ENCODE measurements around the gene CBX1. TPM values are rescaled to one million over a fixed set of nuclear protein-coding genes. Genes with fewer than 3 reads are reported as not detected.

The CBX1 gene
- total and polyA plus RNA-seq, 7 donors, result 26.8 to 37.4 (median 32.8) TPM

- peaks cover 0 to 14% (median 7%) of the 10 kb centered on the region in 3 donors for H3K27me3 ChIP-seq
- H3K36me3 ChIP-seq, result no peaks in the 10 kb centered on the region
- peaks cover 0 to 41% (median 38%) of the 10 kb centered on the region in 4 donors for H3K4me1 ChIP-seq
- H3K27ac ChIP-seq, result peak overlapping the region; percentile 82 to 90 (median 87)
- 0 to 2% methylated on average over 54 of the region's 54 CpGs for WGBS, 2 donors
- DNase-seq, result peak; percentile 93
- no peaks in the 10 kb centered on the region for H3K9me3 ChIP-seq
- intact Hi-C loops (cut with DNase I), result loop anchor here (2.0 to 10.0 kb wide), 4 partner anchors 77 to 591 kb away; partner anchors contain the start of genes CBX1, HOXB7, HOXB8 and SCRN2
- TF ChIP-seq POLR2AphosphoS5 (IDR thresholded peaks at IDR 0.05) (peak in 3 of 4 donors; percentile 49 to 67 (median 61)), POLR2A (IDR thresholded peaks at IDR 0.05) (no peak), EP300 (IDR thresholded peaks at IDR 0.05) (no peak), CTCF (IDR thresholded peaks at IDR 0.05) (peak; percentile 4 to 27 (median 18))
- H3K4me3 ChIP-seq, result peak overlapping the region; percentile 26 to 50 (median 42)
Observed at GRCh38 chr17:48023400-48024148, 77.7 kb downstream of the CBX1 start.

GRCh38 chr17:48022901-48023300, 78.4 kb downstream of the CBX1 start:
- H3K4me3 ChIP-seq, result peak overlapping the region in 2 of 4 donors; percentile 49 to 50
- no peak for TF ChIP-seq CTCF (IDR thresholded peaks at IDR 0.05)
- no peak for TF ChIP-seq EP300 (IDR thresholded peaks at IDR 0.05)
- TF ChIP-seq POLR2AphosphoS5 (IDR thresholded peaks at IDR 0.05), result no peak
- TF ChIP-seq POLR2A (IDR thresholded peaks at IDR 0.05), result no peak
- H3K4me1 ChIP-seq, result peaks cover 0 to 41% (median 38%) of the 10 kb centered on the region in 4 donors
- intact Hi-C loops (cut with DNase I), result loop anchor here (5.0 to 10.0 kb wide), 3 partner anchors 126 to 592 kb away; partner anchors contain the start of genes HOXB7, HOXB8, SCRN2 and SP2
- peaks cover 0 to 14% (median 7%) of the 10 kb centered on the region in 3 donors for H3K27me3 ChIP-seq
- 19 to 55% methylated on average over 6 of the region's 6 CpGs for WGBS, 2 donors
- no peaks in the 10 kb centered on the region for H3K36me3 ChIP-seq
- peak overlapping the region in 3 of 4 donors; percentile 85 to 90 (median 89) for H3K27ac ChIP-seq
- H3K9me3 ChIP-seq, result no peaks in the 10 kb centered on the region
- DNase-seq, result no peak

DNA sequence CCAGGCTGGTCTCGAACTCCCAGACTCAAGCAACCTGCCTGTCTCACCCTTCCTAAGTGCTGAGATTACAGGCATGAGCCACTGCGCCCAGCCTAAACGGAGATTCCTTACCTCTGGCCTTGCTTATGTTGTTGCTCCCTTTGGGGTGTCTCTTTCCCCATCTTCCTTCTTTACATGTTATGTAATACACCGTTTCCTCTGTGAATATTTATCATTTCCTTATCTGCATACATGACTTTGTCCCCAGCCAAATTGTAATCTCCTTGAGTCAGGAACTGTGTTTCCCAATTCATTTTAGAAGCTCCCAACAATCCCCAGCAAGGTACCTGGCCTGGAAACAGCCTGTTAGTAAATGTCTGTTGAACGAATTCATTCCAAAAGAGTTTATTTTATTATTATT, 79.3 kb downstream of the CBX1 start:
- TF ChIP-seq POLR2A (IDR thresholded peaks at IDR 0.05), result no peak
- no peak for TF ChIP-seq CTCF (IDR thresholded peaks at IDR 0.05)
- TF ChIP-seq EP300 (IDR thresholded peaks at IDR 0.05), result no peak
- TF ChIP-seq POLR2AphosphoS5 (IDR thresholded peaks at IDR 0.05), result no peak
- H3K27me3 ChIP-seq, result peaks cover 0 to 14% (median 7%) of the 10 kb centered on the region in 3 donors
- DNase-seq, result no peak
- peaks cover 0 to 39% (median 38%) of the 10 kb centered on the region in 4 donors for H3K4me1 ChIP-seq
- no peak overlapping the region for H3K4me3 ChIP-seq
- intact Hi-C loops (cut with DNase I), result loop anchor here (5.0 to 10.0 kb wide), 3 partner anchors 125 to 593 kb away; partner anchors contain the start of genes HOXB7, HOXB8, SCRN2 and SP2
- H3K27ac ChIP-seq, result no peak overlapping the region
- no peaks in the 10 kb centered on the region for H3K9me3 ChIP-seq
- 60 to 75% methylated on average over 5 of the region's 5 CpGs for WGBS, 2 donors
- no peaks in the 10 kb centered on the region for H3K36me3 ChIP-seq

Small RNAs within 50 kb of the gene (small RNA-seq; reads per million reads assigned to genes)
- 0 reads per million in 3 donors for gene AC004477.2
- gene MIR152, result 147 to 236 (median 183) reads per million in 3 donors
- 0 reads per million in 3 donors for gene RNU6-1201P

Other genes starting within 250 kb of the CBX1 start
- 1 to 10 TPM; 3.0 to 8.3 (median 5.6) TPM for gene SP2, start 205.2 kb downstream of the CBX1 start, total RNA-seq
- 10 to 100 TPM; 13.8 to 19.2 (median 18.0) TPM for gene SP2, start 205.2 kb downstream of the CBX1 start, polyA plus RNA-seq
- gene PNPO, start 159.9 kb downstream of the CBX1 start, total RNA-seq, result 10 to 100 TPM; 14.3 to 16.5 (median 15.2) TPM
- gene PNPO, start 159.9 kb downstream of the CBX1 start, polyA plus RNA-seq, result 10 to 100 TPM in 2 of 3 donors, 1 to 10 TPM in 1; 9.6 to 14.3 (median 12.0) TPM
- gene PRR15L, start 143.6 kb downstream of the CBX1 start, total RNA-seq, result under 1 TPM in 1 of 4 donors, not detected in 3; 0.36 TPM
- gene PRR15L, start 143.6 kb downstream of the CBX1 start, polyA plus RNA-seq, result 100 to 1,000 TPM; 211 to 334 (median 290) TPM
- 100 to 1,000 TPM in 1 of 4 donors, 10 to 100 TPM in 3; 68.5 to 168 (median 73.0) TPM for gene CDK5RAP3, start 130.4 kb downstream of the CBX1 start, total RNA-seq
- 100 to 1,000 TPM in 1 of 3 donors, 10 to 100 TPM in 2; 43.5 to 200 (median 49.9) TPM for gene CDK5RAP3, start 130.4 kb downstream of the CBX1 start, polyA plus RNA-seq
- gene COPZ2, start 63.7 kb downstream of the CBX1 start, total RNA-seq, result 10 to 100 TPM; 52.3 to 64.0 (median 58.9) TPM
- 10 to 100 TPM in 1 of 3 donors, 1 to 10 TPM in 2; 5.5 to 19.2 (median 6.9) TPM for gene COPZ2, start 63.7 kb downstream of the CBX1 start, polyA plus RNA-seq
- 100 to 1,000 TPM; 126 to 174 (median 141) TPM for gene NFE2L1, start 53.1 kb downstream of the CBX1 start, total RNA-seq
- 100 to 1,000 TPM in 1 of 3 donors, 10 to 100 TPM in 2; 44.4 to 134 (median 61.5) TPM for gene NFE2L1, start 53.1 kb downstream of the CBX1 start, polyA plus RNA-seq
- gene SNX11, start 6.3 kb upstream of the CBX1 start, total RNA-seq, result 10 to 100 TPM in 3 of 4 donors, 1 to 10 TPM in 1; 10.0 to 19.3 (median 15.7) TPM
- gene SNX11, start 6.3 kb upstream of the CBX1 start, polyA plus RNA-seq, result 10 to 100 TPM; 22.2 to 27.8 (median 25.2) TPM